Left kidney (tissue), 8 donors: Measurements from ENCODE around the gene ZNF565. TPM values are rescaled to one million over a fixed set of nuclear protein-coding genes. Genes with fewer than 3 reads are reported as not detected.
"Not testable (repeated sequence)": the region's sequence is repeated elsewhere in the genome, so short reads cannot be mapped to it uniquely, and the experiment has no call there.

Source experiments
- DNase-seq: peaks from one replicate; pipeline ENCODE4 v3.0.0-alpha.2; 2013
- long read RNA-seq, 8 donors: transcript quantifications; one replicate each; lab custom pipeline, GENCODE V29; 2026
- polyA plus RNA-seq: library from polyadenylated mRNA; unstranded; fragments of 120-200 nt; gene quantifications from one replicate; pipeline ENCODE4 v1.2.1, GENCODE V29; 2013; ENCODE audit not compliant: insufficient read length

The ZNF565 gene
- polyA plus RNA-seq = 8.1 TPM
- long read RNA-seq, donor 1, partial matches to known transcripts = 0 of 1 reads
- long read RNA-seq, donor 1, other reads (novel, unspliced or antisense) = 0 of 1 reads
- long read RNA-seq, donor 2, partial matches to known transcripts = 0 of 31 reads
- long read RNA-seq, donor 2, other reads (novel, unspliced or antisense) = 30 of 31 reads
- long read RNA-seq, donor 3, partial matches to known transcripts = 0 of 1 reads
- long read RNA-seq, donor 3, other reads (novel, unspliced or antisense) = 0 of 1 reads
- long read RNA-seq, donor 4 = 0 reads
- long read RNA-seq, donor 5, partial matches to known transcripts = 0 of 31 reads
- long read RNA-seq, donor 5, other reads (novel, unspliced or antisense) = 29 of 31 reads
- long read RNA-seq, donor 6, partial matches to known transcripts = 0 of 1 reads
- long read RNA-seq, donor 6, other reads (novel, unspliced or antisense) = 0 of 1 reads
- long read RNA-seq, donor 7, partial matches to known transcripts = 5 of 37 reads
- long read RNA-seq, donor 7, other reads (novel, unspliced or antisense) = 29 of 37 reads
- long read RNA-seq, donor 8, partial matches to known transcripts = 0 of 14 reads
- long read RNA-seq, donor 8, other reads (novel, unspliced or antisense) = 13 of 14 reads

GRCh38 chr19:36214386-36215275 is at the start of gene ZNF565, which contains the start of gene ZNF146:
ZNF565 (minus strand) TSS chr19:36214665; CDS start chr19:36201985, 12,680 bp downstream.
ZNF146 (plus strand) TSS chr19:36215106; CDS start chr19:36236441, 21,335 bp downstream.
- peak; percentile 97 for DNase-seq

DNA sequence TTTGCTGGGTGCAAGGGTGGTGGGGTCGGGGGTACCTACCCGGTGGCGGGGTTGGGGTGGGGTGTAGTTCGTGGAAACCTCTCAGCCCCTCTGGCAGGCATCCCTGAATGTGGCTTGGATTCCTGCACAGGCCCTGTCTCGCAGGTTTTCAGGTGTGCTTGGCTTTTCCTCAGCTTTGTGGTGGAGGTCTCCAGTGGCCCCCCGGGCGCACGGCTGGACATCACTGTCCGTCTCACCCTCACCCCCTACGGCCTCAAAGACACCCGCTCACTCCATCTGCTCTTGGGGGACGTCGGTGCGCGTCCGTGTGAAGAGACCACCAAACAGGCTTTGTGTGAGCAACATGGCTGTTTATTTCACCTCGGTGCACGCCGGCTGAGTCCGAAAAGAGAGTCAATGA is 44.7 kb upstream of the ZNF565 start:
- DNase-seq = no peak

DNA sequence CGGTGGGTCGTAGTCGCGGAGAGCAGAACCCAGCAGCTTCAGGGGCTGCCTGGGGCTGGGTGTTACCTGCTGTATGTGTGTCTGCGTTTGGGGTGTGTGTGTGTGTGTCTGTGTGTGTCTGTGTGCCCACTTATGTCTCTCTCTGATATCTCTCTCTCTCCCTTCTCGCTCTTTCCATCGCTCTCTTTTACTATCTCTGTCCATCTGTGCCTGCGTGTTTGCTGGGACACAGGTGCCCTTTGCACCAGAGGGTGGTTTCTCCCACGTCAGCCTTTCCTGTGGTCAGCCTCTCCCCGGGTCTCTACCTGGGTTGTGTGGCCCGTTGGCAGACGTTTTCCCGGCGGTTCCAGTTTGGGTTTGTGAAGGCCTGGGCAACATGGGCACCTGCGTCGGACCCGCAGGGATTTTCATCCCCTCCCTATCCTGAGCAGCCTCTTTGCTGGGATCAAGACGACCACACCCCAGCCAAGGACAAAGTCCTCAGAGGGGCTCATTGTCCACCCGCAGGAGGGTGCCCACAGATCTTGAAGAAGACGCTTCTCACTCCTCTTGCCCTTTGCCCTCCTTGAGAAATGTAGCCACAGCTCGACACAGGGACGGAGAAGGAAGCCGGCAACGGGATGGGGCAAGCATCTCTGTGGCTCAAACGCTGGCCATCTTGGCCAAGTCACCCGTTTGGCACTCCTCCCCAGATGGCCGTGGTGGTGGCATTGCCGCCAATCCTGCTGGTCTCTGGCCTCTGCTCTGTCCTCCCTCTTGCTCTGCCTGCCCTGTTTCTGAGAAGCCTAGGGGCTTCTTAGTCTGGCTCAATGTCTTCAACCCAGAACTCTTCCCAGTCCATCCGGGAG is 43.8 kb upstream of the ZNF565 start:
- DNase-seq = no peak

- DNase-seq = peak; percentile 22
These were observed 43.0 kb upstream of the ZNF565 start for GRCh38 chr19:36257520-36257876.

GRCh38 chr19:36256853-36257519 is 42.5 kb upstream of the ZNF565 start:
- no peak for DNase-seq

DNA sequence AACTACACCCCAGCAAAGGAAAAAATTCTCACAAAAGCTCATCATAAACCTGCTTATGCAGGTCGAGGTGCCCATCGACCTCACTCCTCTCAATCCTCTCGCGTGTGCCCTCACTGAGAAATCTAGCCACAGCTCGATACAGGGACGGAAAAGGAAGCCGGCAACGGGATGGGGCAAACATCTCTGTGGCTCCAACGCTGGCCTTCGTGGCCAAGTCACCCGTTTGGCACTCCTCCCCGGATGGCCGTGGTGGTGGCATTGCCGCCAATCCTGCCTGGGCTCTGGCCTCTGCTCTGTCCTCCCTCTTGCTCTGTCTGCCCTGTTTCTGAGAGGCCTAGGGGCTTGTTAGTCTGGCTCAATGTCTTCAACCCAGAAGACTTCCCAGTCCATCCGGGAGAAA is 41.6 kb upstream of the ZNF565 start:
- no peak for DNase-seq

DNA sequence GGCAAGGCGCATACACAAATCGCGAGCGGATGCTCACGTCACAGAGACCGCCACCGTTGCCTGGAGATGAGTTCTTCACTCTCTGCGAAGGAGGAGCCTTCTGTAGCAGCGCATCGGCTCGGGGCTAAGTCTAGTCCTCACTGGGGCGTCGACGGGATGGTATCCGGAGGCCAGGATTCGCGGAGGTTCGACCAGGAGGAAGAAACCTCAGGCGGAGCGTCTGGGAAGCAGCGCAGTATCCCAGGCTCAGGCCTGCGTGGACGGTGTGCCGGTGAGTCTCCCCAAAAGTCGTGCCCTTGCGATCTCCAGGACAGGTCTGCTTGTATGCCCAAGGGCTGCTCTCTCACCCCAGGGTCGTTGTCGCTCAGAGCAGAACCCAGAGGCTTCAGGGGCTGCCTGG is 40.9 kb upstream of the ZNF565 start:
- DNase-seq = no peak

DNA sequence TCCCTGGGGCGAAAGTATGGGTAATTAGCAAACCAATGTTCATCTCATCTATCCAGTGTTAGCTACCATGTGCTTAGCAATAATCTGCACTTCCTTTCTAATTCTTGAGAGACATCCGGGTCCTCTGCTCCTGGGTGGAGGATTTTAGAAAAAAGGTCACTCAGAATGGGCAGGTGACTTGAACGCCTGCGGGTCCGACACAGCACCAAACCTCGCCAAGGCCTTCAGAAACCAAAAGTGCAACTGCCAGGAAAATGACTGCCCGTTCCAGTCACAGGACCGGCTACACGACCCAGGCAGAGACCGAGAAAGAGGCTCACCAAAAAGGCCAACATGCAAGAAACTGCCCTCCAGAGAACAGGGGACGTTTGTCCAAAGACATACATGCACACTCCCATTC is 40.4 kb upstream of the ZNF565 start:
- no peak for DNase-seq

DNA sequence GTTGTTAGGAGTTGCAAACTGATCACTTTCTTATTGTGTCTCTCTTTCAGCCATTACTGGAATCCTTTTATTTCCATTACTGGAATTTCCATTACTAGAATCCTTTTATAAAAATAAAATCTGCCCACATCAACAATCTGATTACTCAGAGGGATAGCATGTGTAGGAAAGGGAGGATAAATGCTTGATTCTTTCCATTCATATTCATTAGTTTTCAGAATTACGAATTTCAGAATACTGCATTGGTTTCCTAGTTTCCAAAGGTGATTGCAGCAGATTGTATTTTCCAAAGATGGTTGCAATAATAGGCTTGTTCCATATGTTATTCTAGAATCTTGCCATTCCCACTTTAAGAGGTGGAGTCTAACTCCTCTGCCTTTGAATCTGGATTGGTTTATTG is 37.6 kb upstream of the ZNF565 start:
- DNase-seq = no peak

GRCh38 chr19:36246006-36246481 is 31.6 kb upstream of the ZNF565 start:
- peak; percentile 3 for DNase-seq

DNA sequence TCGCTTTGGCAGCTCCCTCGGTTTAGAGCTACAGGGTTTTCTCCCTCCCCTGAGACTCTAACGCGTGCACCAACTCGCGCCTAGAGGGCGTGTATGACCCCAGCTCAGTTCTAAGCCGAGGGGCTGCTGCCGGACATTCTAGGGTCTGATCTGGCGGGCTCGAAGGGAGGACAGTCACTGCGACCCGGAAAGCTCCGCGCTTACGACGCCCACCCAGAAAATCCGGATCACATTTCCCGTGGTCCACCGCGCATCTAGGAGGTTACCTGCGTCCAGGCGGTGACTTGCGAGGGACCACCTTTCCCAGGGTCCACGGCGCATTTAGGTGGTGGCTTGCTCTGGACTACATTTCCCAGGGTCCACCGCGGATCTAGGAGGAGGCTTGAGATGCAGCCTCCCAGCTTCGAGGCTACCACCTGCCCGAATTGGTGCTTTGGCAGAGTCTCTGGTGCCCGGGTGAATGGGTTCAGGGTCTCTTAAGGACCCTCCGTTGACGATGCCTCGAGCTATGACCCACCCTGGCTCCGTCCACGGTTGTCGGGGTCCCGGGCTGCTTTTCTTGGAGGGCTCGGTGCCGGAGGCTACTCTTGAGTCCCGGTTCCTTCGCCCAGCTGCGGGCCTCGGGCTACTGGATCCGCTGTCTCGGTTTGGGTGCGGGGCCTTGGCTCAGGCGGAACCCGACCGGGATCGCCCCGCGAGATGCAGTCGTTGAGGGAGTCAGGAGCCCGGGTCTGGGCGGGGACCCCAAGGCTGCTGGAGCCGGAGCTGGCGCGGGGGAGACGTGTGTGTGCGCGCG is 30.9 kb upstream of the ZNF565 start:
- DNase-seq = peak; percentile 71

- no peak for DNase-seq
These were observed 29.6 kb upstream of the ZNF565 start for GRCh38 chr19:36244066-36244465.

DNA sequence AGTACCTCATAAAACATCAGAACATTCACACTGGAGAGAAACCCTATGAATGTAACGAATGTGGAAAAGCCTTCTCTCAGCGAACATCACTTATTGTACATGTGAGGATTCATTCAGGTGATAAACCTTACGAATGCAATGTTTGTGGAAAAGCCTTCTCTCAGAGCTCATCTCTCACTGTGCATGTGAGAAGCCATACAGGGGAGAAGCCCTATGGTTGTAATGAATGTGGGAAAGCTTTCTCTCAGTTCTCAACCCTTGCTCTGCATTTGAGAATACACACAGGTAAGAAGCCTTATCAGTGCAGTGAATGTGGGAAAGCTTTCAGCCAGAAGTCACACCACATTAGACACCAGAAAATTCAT is 22.5 kb upstream of the ZNF565 start:
- DNase-seq = no peak

DNA sequence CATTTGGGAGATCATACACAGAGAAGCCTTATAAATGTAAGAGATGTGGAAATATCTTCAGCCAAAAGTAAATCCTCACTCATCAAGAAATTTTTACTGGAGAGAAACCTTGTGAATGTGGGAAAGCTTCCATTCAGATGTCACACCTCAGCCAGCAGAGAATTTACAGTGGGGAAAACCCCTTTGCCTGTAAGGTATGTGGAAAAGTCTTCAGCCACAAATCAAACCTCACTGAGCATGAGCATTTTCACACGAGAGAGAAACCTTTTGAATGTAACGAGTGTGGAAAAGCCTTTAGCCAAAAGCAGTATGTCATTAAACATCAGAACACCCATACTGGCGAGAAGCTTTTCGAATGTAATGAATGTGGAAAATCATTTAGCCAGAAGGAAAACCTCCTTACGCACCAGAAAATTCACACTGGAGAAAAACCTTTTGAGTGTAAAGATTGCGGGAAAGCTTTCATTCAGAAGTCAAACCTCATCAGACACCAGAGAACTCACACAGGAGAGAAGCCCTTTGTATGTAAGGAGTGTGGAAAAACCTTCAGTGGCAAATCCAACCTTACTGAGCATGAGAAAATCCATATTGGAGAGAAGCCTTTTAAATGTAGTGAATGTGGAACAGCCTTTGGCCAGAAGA is 22.0 kb upstream of the ZNF565 start:
- DNase-seq = no peak

DNA sequence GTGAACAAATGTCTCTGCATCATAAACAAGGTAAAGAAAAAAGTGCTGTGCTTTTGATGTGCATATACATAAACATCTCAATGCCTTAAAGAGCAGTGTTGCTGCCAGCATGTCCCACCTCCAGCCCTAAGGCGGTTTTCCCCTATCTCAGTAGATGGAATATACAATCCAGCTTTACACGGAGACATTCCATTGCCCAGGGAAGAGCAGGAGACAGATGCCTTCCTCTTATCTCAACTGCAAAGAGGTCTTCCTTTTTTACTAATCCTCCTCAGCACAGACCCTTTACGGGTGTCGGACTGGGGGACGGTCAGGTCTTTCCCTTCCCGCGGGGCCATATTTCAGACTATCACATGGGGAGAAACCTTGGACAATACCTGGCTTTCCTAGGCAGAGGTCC is 19.2 kb upstream of the ZNF565 start:
- DNase-seq = not testable (repeated sequence)

DNA sequence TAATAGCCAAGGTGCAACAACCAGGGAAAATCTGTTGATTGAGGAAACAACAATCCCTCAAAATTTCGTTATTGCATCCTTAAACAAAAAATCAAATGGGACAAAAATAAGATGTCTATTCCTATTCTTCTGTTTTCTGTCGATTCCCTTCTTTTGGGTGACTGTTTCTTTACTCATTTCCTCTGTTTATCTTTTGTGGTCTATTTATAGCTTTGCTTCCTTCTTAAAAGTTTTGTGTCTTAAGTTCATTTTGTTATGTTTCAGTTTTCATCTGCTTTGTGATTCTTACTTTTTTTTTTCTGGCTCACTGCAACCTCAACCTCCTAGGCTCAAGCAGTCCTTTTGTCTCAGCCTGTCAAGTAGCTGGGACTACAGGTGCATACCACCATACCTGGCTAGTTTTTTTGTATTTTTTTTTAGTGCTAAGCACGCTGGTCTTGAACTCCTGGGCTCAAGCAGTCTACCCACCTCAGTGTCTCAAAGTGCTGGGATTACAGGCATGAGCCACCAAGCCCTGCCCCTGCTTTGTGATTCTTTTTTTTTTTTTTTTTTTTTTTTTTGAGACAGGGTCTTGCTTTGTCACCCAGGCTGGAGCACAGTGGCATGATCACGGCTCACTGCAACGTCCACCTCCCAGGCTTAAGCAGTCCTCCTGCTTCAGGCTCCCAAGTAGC is 10.9 kb upstream of the ZNF565 start:
- DNase-seq = no peak

GRCh38 chr19:36222503-36222902 is 8.0 kb upstream of the ZNF565 start:
- no peak for DNase-seq

- DNase-seq = no peak
These were observed 7.0 kb upstream of the ZNF565 start for GRCh38 chr19:36221474-36221873.
